ENCODE measurements around the gene GTF2A2.

GTF2A2 gene, protein sequence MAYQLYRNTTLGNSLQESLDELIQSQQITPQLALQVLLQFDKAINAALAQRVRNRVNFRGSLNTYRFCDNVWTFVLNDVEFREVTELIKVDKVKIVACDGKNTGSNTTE
- long read RNA-seq, transcript GTF2A2-203 (5 exons, 758 nt) = minor isoform, 5 of 52 reads
- long read RNA-seq, transcript GTF2A2-202 (5 exons, 1,582 nt) = major isoform, 44 of 52 reads
- long read RNA-seq, partial matches to known transcripts = 0 of 52 reads
- long read RNA-seq, other reads (novel, unspliced or antisense) = 2 of 52 reads

DNA sequence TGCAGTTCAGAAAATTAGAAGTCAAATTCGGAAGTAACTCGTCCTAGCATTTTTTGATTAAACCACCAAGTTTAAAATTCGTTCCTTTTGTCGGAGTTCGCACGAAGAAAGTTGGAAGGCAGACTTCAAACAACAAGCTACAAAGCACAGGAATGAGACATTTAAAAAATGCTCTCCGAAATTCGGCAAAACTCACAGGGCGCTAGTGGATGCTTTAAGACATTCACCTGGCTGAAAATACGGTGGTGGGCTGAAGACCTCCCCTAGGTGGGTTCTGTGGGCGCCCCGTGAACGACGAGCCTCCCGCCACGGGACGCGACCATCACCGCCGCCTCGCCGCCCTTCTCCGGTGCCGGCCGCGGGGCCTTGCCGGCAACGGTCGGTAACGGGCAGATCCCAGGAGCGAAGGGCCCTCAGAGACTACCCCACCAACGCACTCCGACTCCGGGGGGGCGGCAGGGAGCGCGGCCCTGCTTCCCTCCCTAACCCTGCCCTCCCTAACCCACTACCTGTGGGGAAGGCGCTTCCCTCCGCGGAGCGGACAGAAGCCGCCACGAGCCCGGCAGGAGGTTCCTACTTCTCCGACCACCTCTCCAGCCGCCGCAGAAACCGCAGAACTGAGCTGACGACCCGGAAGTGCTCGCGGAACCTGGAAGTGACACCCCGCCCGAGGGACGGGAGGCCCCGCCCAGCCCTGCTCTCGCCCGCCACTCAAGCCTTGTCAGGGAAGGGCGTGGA lies at the start of gene GTF2A2:
GTF2A2 (minus strand) TSS at position 619 of the 738 bp plus-strand sequence. CDS start 5,238 bp downstream, outside the sequence.
- peak within 1 kb of the TSS; percentile 93 for H3K27ac ChIP-seq (replicated peaks)
- no peaks in the 10 kb centered on the region for H3K27me3 ChIP-seq (ENCODE audit: insufficient read depth, poor library complexity, severe bottlenecking)
- TF ChIP-seq GABPA (IDR thresholded peaks at IDR 0.05; ENCODE audit: low read depth) (peak; percentile 84), SPI1 (IDR thresholded peaks at IDR 0.05; ENCODE audit: borderline replicate concordance, low read depth) (peak; percentile 50), POLR2AphosphoS5 (IDR thresholded peaks at IDR 0.05; ENCODE audit: low read depth) (peak; percentile 94)
- TF ChIP-seq, protein P1, sequence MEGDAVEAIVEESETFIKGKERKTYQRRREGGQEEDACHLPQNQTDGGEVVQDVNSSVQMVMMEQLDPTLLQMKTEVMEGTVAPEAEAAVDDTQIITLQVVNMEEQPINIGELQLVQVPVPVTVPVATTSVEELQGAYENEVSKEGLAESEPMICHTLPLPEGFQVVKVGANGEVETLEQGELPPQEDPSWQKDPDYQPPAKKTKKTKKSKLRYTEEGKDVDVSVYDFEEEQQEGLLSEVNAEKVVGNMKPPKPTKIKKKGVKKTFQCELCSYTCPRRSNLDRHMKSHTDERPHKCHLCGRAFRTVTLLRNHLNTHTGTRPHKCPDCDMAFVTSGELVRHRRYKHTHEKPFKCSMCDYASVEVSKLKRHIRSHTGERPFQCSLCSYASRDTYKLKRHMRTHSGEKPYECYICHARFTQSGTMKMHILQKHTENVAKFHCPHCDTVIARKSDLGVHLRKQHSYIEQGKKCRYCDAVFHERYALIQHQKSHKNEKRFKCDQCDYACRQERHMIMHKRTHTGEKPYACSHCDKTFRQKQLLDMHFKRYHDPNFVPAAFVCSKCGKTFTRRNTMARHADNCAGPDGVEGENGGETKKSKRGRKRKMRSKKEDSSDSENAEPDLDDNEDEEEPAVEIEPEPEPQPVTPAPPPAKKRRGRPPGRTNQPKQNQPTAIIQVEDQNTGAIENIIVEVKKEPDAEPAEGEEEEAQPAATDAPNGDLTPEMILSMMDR (IDR thresholded peaks at IDR 0.05; ENCODE audit: insufficient read depth, low read length) = no peak
- TF ChIP-seq, protein P2, sequence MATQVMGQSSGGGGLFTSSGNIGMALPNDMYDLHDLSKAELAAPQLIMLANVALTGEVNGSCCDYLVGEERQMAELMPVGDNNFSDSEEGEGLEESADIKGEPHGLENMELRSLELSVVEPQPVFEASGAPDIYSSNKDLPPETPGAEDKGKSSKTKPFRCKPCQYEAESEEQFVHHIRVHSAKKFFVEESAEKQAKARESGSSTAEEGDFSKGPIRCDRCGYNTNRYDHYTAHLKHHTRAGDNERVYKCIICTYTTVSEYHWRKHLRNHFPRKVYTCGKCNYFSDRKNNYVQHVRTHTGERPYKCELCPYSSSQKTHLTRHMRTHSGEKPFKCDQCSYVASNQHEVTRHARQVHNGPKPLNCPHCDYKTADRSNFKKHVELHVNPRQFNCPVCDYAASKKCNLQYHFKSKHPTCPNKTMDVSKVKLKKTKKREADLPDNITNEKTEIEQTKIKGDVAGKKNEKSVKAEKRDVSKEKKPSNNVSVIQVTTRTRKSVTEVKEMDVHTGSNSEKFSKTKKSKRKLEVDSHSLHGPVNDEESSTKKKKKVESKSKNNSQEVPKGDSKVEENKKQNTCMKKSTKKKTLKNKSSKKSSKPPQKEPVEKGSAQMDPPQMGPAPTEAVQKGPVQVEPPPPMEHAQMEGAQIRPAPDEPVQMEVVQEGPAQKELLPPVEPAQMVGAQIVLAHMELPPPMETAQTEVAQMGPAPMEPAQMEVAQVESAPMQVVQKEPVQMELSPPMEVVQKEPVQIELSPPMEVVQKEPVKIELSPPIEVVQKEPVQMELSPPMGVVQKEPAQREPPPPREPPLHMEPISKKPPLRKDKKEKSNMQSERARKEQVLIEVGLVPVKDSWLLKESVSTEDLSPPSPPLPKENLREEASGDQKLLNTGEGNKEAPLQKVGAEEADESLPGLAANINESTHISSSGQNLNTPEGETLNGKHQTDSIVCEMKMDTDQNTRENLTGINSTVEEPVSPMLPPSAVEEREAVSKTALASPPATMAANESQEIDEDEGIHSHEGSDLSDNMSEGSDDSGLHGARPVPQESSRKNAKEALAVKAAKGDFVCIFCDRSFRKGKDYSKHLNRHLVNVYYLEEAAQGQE (IDR thresholded peaks at IDR 0.05; ENCODE audit: insufficient replicate concordance, low read depth) = no peak
- peak within 1 kb of the TSS; percentile 83 for H3K4me3 ChIP-seq (replicated peaks; ENCODE audit: insufficient read depth, low read length)
- DNase-seq (ENCODE audit: low read depth in 1 of 2, low spot score in 1 of 2) = peak; percentile 89 to 98

DNA sequence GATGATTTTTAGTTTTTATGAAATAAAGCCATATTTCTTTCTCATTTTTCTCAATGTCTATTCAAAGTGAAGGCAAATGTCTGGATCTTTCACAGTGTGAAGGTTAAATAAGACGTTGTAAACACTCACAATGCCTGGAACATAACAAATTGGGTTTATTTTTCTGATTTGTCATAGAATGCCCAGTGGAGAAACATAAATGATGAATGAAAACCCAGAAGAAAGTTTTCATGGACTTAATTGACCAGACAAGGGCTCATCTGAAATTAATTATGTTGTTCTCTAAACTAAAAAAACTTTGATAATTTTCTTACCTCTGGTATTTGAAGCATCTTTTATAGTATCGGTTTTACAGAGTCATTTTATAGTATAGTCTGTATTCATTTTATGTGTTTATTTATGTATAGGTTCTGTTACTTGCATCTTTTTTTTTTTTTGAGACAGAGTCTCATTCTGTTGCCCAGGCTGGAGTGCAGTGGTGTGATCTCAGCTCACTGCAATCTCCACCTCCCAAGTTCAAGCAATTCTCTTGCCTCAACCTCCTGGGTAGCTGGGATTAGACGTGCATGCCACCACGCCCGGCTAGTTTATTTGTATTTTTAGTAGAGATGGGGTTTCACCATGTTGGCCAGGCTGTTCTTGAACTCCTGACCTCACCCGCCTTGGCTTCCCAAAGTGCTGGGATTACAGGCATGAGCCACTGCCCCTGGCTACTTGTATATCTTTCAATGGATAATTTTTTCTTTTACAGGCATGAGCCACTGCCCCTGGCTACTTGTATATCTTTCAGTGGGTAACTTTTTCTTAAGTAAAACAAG lies 46.9 kb upstream of the GTF2A2 start:
- no peak for DNase-seq (ENCODE audit: low read depth in 1 of 2, low spot score in 1 of 2)
- no peak overlapping the region for H3K27ac ChIP-seq (replicated peaks)
- H3K4me3 ChIP-seq (replicated peaks; ENCODE audit: insufficient read depth, low read length) = no peak overlapping the region
- H3K27me3 ChIP-seq (ENCODE audit: insufficient read depth, poor library complexity, severe bottlenecking) = peaks cover 5% of the 10 kb centered on the region
- TF ChIP-seq POLR2AphosphoS5 (IDR thresholded peaks at IDR 0.05; ENCODE audit: low read depth) (no peak), GABPA (IDR thresholded peaks at IDR 0.05; ENCODE audit: low read depth) (no peak), SPI1 (IDR thresholded peaks at IDR 0.05; ENCODE audit: borderline replicate concordance, low read depth) (no peak)
- TF ChIP-seq, protein P2 (IDR thresholded peaks at IDR 0.05; ENCODE audit: insufficient replicate concordance, low read depth) = no peak
- TF ChIP-seq, protein P1 (IDR thresholded peaks at IDR 0.05; ENCODE audit: insufficient read depth, low read length) = no peak

DNA sequence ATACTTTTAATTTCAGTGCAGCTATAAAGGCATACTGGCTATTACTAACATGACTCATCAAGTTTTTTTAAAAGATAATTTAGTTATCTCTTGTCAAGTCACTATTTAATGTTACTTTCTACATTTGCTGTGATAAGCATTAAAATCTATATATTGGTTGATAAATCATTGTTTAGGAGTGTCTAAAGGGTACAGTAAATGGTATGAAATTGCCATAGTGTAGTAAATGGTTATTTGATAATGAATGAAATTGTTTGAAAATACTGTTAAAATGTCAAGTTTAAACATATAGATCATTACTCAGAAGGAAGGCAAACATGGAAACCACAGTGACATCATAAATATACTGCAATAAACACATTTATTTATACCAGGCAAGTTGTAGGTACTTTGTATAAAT lies 45.0 kb upstream of the GTF2A2 start:
- peaks cover 5% of the 10 kb centered on the region for H3K27me3 ChIP-seq (ENCODE audit: insufficient read depth, poor library complexity, severe bottlenecking)
- no peak for DNase-seq (ENCODE audit: low read depth in 1 of 2, low spot score in 1 of 2)
- TF ChIP-seq POLR2AphosphoS5 (IDR thresholded peaks at IDR 0.05; ENCODE audit: low read depth) (no peak), SPI1 (IDR thresholded peaks at IDR 0.05; ENCODE audit: borderline replicate concordance, low read depth) (no peak), GABPA (IDR thresholded peaks at IDR 0.05; ENCODE audit: low read depth) (no peak)
- no peak overlapping the region for H3K27ac ChIP-seq (replicated peaks)
- no peak overlapping the region for H3K4me3 ChIP-seq (replicated peaks; ENCODE audit: insufficient read depth, low read length)
